Lower lobe of right lung (tissue), 2 donors: Measurements from ENCODE around the gene CPT1B. TPM values are rescaled to one million over a fixed set of nuclear protein-coding genes. Genes with fewer than 3 reads are reported as not detected.

Experiments
- ATAC-seq, 2 donors: fragments of 200-7000 bp; cut with Tn5 transposase; one replicate each; pipeline ENCODE4 v1.9.1; 2020 to 2022; ENCODE audit warnings: mild to moderate bottlenecking in 2 of 2, moderate library complexity in 2 of 2
- DNase-seq: peaks from one replicate; pipeline ENCODE4 v3.0.0-alpha.2; 2020
- H3K27ac ChIP-seq: fragments of 200-600 bp; one replicate; pipeline ENCODE4 v1.8.0; 2022
- H3K27me3 ChIP-seq: fragments of 200-600 bp; one replicate; pipeline ENCODE4 v1.8.0; 2022; ENCODE audit warnings: low read depth
- H3K36me3 ChIP-seq: fragments of 200-600 bp; one replicate; pipeline ENCODE4 v1.8.0; 2022; ENCODE audit warnings: mild to moderate bottlenecking
- H3K4me1 ChIP-seq: fragments of 200-600 bp; one replicate; pipeline ENCODE4 v1.8.0; 2022
- H3K4me3 ChIP-seq: fragments of 200-600 bp; one replicate; pipeline ENCODE4 v1.8.0; 2022; ENCODE audit warnings: mild to moderate bottlenecking
- H3K9me3 ChIP-seq: fragments of 200-600 bp; one replicate; pipeline ENCODE4 v1.8.0; 2022
- intact Hi-C: fragments of 100-400 bp; cut with DNase I; formaldehyde crosslinking; loops from one replicate; pipeline ENCODE4 v1.11.0; 2022
- total RNA-seq: library from RNA; stranded (reverse); fragmentation: NEBNext Ultra II Directional; extraction: Animal tissue kit (Norgen Biotek cat#: 25700); gene quantifications from one replicate; pipeline ENCODE4 v1.2.1, GENCODE V29; 2021
- TF ChIP-seq, protein P1 (sequence below): fragments of 200-600 bp; IDR thresholded peaks from one replicate; pipeline ENCODE4 v1.8.0; 2022; ENCODE audit warnings: antibody characterized with exemption, mild to moderate bottlenecking
- donor health status: DM: no; HTN: yes; CAD: no; lungs with severe emphysema.

The CPT1B gene
- total RNA-seq, 1 donor from 2014 or later: 12.6 TPM

DNA sequence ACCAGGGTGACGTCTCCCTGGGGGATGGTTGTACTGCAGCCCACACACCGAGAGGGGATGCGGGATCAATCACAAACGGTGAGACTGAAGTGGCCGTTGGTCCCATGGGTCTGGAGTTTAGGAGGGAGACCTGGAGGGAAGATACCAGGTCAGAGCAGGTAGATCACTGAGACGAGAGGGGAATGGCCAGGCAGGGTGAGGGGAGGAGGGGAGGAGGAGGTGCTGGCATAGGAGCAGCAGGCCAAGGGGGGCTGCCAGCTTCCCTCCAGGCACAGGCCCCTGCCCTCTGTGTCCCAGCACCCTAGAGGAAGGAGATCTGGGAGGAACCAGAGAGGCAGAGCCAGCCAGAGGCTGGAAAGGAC, 29.4 kb upstream of the CPT1B start:
- no peak for DNase-seq
- Histone ChIP-seq H3K4me1 (no peaks in the 10 kb centered on the region), H3K9me3 (no peaks in the 10 kb centered on the region), H3K36me3 (no peaks in the 10 kb centered on the region), H3K4me3 (no peak overlapping the region), H3K27me3 (peaks cover 33% of the 10 kb centered on the region), H3K27ac (no peak overlapping the region)
- intact Hi-C loops: no loop called here
- no peak for ATAC-seq
- TF ChIP-seq, protein P1, sequence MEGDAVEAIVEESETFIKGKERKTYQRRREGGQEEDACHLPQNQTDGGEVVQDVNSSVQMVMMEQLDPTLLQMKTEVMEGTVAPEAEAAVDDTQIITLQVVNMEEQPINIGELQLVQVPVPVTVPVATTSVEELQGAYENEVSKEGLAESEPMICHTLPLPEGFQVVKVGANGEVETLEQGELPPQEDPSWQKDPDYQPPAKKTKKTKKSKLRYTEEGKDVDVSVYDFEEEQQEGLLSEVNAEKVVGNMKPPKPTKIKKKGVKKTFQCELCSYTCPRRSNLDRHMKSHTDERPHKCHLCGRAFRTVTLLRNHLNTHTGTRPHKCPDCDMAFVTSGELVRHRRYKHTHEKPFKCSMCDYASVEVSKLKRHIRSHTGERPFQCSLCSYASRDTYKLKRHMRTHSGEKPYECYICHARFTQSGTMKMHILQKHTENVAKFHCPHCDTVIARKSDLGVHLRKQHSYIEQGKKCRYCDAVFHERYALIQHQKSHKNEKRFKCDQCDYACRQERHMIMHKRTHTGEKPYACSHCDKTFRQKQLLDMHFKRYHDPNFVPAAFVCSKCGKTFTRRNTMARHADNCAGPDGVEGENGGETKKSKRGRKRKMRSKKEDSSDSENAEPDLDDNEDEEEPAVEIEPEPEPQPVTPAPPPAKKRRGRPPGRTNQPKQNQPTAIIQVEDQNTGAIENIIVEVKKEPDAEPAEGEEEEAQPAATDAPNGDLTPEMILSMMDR: no peak

DNA sequence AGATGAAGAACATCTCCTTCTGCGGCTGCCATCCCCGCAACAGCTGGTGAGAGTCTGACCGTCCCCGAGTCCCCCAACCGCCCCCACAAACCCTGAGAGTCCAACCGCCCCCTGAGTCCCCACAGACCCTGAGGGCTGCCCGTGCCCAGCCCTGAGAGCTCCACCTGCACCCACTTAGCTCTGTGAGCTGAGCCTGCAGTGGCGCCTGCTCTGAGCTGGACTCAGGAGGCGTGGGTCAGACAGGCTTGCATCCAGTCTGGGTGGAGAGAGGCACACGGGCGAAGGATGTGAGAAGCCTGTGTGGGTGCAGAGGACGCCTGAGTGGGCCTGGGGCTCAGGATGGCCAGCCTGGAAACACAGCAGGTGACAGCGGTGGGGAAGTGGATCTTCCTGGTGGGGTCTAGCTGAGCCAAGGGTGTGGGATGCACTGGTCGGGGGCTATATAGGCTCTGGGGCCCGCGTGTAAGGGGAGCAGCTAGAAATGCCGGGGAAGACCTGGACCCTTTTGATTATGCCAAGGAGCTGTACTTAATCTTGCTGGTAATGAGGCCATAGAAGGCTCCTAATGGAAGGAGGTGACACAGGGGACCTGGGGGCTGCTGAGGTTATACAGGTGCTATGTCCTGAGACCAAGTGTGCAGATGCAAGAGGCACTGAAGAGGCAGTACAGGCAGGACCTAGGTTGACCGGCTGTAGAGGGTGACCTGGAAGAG, 28.9 kb upstream of the CPT1B start:
- Histone ChIP-seq H3K27ac (no peak overlapping the region), H3K4me3 (no peak overlapping the region), H3K27me3 (peaks cover 36% of the 10 kb centered on the region), H3K36me3 (no peaks in the 10 kb centered on the region), H3K4me1 (no peaks in the 10 kb centered on the region), H3K9me3 (no peaks in the 10 kb centered on the region)
- intact Hi-C loops: no loop called here
- no peak for DNase-seq
- ATAC-seq: no peak
- TF ChIP-seq, protein P1: no peak

DNA sequence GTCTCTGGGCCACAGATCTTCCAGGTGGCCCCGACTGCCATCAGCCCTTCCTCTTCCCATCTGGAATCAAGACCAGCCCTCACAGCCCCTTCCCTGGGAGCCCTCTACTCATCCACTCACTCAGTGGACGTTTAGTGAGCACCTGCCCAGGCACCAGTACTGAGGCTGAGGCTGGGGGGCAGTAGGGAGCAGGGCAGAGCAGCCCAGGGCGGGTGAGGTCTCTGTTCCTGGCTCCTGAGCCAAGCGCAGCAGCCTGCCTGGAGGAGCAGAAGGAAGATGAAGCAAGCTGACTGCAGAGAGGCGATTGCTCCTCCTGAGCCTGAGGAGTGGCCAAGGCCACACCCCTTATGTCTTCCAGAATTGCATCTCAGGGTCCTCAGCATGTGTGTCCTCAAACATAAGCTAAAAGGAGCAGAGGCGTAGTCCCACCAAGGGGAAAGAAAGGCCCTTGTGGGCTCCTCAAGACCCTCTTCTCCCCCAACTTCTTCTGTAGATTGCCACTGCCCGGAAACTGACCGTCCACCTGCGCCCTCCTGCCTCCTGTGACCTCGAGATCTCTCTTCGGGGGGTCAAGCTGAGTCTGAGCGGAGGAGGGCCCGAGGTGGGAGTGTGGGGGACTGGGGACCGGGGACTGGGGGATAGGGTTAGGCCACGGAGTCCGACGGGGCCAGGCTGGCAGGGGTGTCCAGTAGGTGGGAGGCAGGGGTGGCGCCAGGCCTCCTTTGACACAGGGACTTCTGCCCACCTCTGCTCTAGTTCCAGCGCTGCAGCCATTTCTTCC, 28.1 kb upstream of the CPT1B start:
- DNase-seq (no peak), ATAC-seq (no peak)
- Histone ChIP-seq H3K36me3 (no peaks in the 10 kb centered on the region), H3K4me3 (no peak overlapping the region), H3K9me3 (no peaks in the 10 kb centered on the region), H3K4me1 (no peaks in the 10 kb centered on the region), H3K27ac (no peak overlapping the region), H3K27me3 (peaks cover 44% of the 10 kb centered on the region)
- intact Hi-C loops: no loop called here
- TF ChIP-seq, protein P1: no peak

DNA sequence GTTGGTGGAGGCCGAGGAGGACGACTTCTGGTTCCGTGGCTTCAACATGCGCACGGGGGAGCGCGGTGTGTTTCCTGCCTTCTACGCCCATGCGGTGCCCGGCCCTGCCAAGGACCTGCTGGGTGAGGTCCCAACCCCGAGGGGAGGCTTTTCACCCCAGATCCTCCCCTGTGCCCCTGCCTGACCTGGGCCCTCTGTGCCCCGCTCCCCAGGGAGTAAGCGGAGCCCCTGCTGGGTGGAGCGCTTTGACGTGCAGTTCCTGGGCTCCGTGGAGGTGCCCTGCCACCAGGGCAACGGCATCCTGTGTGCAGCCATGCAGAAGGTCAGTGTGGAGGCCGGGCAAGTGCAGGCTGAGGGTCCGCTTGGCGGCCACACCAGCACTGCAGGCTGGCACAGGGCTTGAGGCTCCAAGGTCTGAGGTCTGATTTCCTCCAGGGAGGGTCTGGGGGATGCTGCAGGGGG, 27.4 kb upstream of the CPT1B start:
- no peak for DNase-seq

DNA sequence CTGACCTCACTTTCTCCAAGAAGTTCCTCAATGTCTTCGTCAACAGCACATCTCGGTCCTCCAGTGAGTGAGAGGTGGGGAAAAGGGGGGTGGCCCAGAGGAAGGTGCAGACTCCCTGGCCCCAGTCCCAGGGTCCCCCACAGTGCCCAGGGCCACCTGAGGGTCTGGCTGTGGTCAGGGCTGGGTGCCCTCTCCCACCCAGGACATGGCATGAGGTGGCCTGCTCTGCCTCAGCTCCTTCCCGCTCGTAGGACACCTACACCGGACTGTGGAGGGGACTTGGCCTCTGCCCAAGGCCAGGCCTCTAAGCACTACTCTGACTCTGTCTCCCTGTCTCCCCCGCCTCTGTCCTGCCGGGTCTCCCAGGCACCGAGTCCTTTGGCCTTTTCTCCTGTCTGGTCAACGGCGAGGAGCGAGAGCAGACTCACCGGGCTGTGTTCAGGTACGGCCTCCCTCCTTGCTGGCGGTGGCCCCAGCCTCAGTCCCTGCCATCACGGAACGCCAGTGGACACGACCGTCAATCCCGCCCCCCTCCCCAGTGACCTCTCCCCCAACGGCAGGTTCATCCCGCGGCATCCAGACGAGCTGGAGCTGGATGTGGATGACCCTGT, 26.9 kb upstream of the CPT1B start:
- no peaks in the 10 kb centered on the region for H3K4me1 ChIP-seq
- H3K36me3 ChIP-seq: no peaks in the 10 kb centered on the region
- H3K9me3 ChIP-seq: no peaks in the 10 kb centered on the region
- TF ChIP-seq, protein P1: no peak
- DNase-seq (no peak), ATAC-seq (no peak)
- peaks cover 50% of the 10 kb centered on the region for H3K27me3 ChIP-seq
- no peak overlapping the region for H3K27ac ChIP-seq
- no peak overlapping the region for H3K4me3 ChIP-seq
- intact Hi-C loops: no loop called here

More for the DNA sequence above, 27.4 kb upstream of the CPT1B start:
- no peaks in the 10 kb centered on the region for H3K4me1 ChIP-seq
- intact Hi-C loops: no loop called here
- H3K9me3 ChIP-seq: no peaks in the 10 kb centered on the region
- H3K36me3 ChIP-seq: no peaks in the 10 kb centered on the region
- TF ChIP-seq, protein P1: no peak
- no peak overlapping the region for H3K4me3 ChIP-seq
- no peak for ATAC-seq
- H3K27ac ChIP-seq: no peak overlapping the region
- H3K27me3 ChIP-seq: peaks cover 48% of the 10 kb centered on the region
